GM21825 (cell line): ENCODE data around the gene ATAD3A.
A peak's percentile ranks its signal among the peaks of the same experiment; 100 is the strongest.
"Not testable (repeated sequence)": the region's sequence is repeated elsewhere in the genome, so short reads cannot be mapped to it uniquely, and the experiment has no call there.

Experiments
- ATAC-seq: cut with Tn5 transposase; IDR thresholded peaks from one replicate; pipeline ENCODE4 v1.9.1; 2021; ENCODE audit warnings: mild to moderate bottlenecking, moderate library complexity; ENCODE audit not compliant: unreplicated experiment

Gene ATAD3A

GRCh38 chr1:1489231-1489630, 22.7 kb upstream of the ATAD3A start:
- ATAC-seq = no peak

- no peak for ATAC-seq
Observed at GRCh38 chr1:1489861-1490260, 22.1 kb upstream of the ATAD3A start.

GRCh38 chr1:1490633-1491230, 21.2 kb upstream of the ATAD3A start:
- ATAC-seq = no peak

GRCh38 chr1:1491601-1492000, 20.4 kb upstream of the ATAD3A start:
- ATAC-seq = no peak

- ATAC-seq = not testable (repeated sequence)
Observed at GRCh38 chr1:1494311-1494710, 17.7 kb upstream of the ATAD3A start.

GRCh38 chr1:1495461-1495975, 16.4 kb upstream of the ATAD3A start:
- not testable (repeated sequence) for ATAC-seq

- not testable (repeated sequence) for ATAC-seq
Observed at GRCh38 chr1:1504777-1505365, 7.1 kb upstream of the ATAD3A start.

- ATAC-seq = not testable (repeated sequence)
Observed at GRCh38 chr1:1505366-1505798, 6.6 kb upstream of the ATAD3A start.

GRCh38 chr1:1505801-1506200, 6.2 kb upstream of the ATAD3A start:
- ATAC-seq = not testable (repeated sequence)

- no peak for ATAC-seq
Observed at GRCh38 chr1:1507305-1507704, 4.7 kb upstream of the ATAD3A start.

- ATAC-seq = not testable (repeated sequence)
Observed at GRCh38 chr1:1508775-1509464, 3.0 kb upstream of the ATAD3A start.

GRCh38 chr1:1509465-1509850, 2.5 kb upstream of the ATAD3A start:
- not testable (repeated sequence) for ATAC-seq

GRCh38 chr1:1510912-1511532, 940 bp upstream of the ATAD3A start:
- no peak for ATAC-seq

- peak; percentile 13 for ATAC-seq
Observed at GRCh38 chr1:1512425-1512824, 463 bp downstream of the ATAD3A start.

GRCh38 chr1:1513675-1514074, 1.7 kb downstream of the ATAD3A start:
- not testable (repeated sequence) for ATAC-seq

- ATAC-seq = not testable (repeated sequence)
Observed at GRCh38 chr1:1514376-1514775, 2.4 kb downstream of the ATAD3A start.

GRCh38 chr1:1516923-1517322, 5.0 kb downstream of the ATAD3A start:
- not testable (repeated sequence) for ATAC-seq

GRCh38 chr1:1517973-1518620, 6.1 kb downstream of the ATAD3A start:
- ATAC-seq = no peak

GRCh38 chr1:1518621-1519007, 6.7 kb downstream of the ATAD3A start:
- ATAC-seq = not testable (repeated sequence)

GRCh38 chr1:1519805-1520505, 8.0 kb downstream of the ATAD3A start:
- not testable (repeated sequence) for ATAC-seq
